ENCODE data around the gene EGR1.

- no peak for TF ChIP-seq CTCF (IDR thresholded peaks at IDR 0.05 in 2 of 3, conservative IDR thresholded peaks at IDR 0.05 in 1 of 3; ENCODE audit: borderline replicate concordance in 1 of 3, insufficient read depth in 1 of 3, low read depth in 2 of 3, low read length in 2 of 3)
- peak; percentile 90 for TF ChIP-seq POLR2A (IDR thresholded peaks at IDR 0.05; ENCODE audit: borderline replicate concordance, extremely low read depth, insufficient read depth, insufficient read length)
- TF ChIP-seq MAX (IDR thresholded peaks at IDR 0.05) = no peak
- peak; percentile 99 for TF ChIP-seq POLR2AphosphoS5 (IDR thresholded peaks at IDR 0.05; ENCODE audit: low read depth, low read length)
- no peak for TF ChIP-seq EZH2 (IDR thresholded peaks at IDR 0.05)
These were observed at the start of gene EGR1 for GRCh38 chr5:138465261-138466124.
